Mesenchymal stem cell (in vitro differentiated cells and primary cell): ENCODE results near the gene KLHL22.
A peak's percentile ranks its signal among the peaks of the same experiment; 100 is the strongest.

Experiments used
- DNase-seq: peaks from one replicate; pipeline ENCODE4 v3.0.0-alpha.2; 2013
- H2AFZ ChIP-seq: one replicate; pipeline ENCODE4 v1.6.1; 2013; ENCODE audit warnings: low read depth, mild to moderate bottlenecking, control low read depth, inconsistent platforms, low read length, moderate library complexity
- H2AK5ac ChIP-seq: 2 replicates; pipeline ENCODE4 v1.6.1; 2013; ENCODE audit warnings: low read length, moderate library complexity, mild to moderate bottlenecking, inconsistent platforms; ENCODE audit not compliant: severe bottlenecking
- H2BK120ac ChIP-seq: one replicate; pipeline ENCODE4 v1.6.1; 2013; ENCODE audit warnings: low read depth, mild to moderate bottlenecking, inconsistent platforms, low read length, moderate library complexity
- H2BK12ac ChIP-seq, 2 experiments: one replicate each; pipeline ENCODE4 v1.6.1; 2013; ENCODE audit warnings: inconsistent platforms in 2 of 2, low read length in 2 of 2, mild to moderate bottlenecking in 2 of 2, moderate library complexity in 2 of 2, control low read depth in 1 of 2
- H2BK15ac ChIP-seq: one replicate; pipeline ENCODE4 v1.6.1; 2013; ENCODE audit warnings: mild to moderate bottlenecking, low read depth, inconsistent platforms; ENCODE audit not compliant: poor library complexity, severe bottlenecking
- H2BK5ac ChIP-seq: 2 replicates; pipeline ENCODE4 v1.6.1; 2013; ENCODE audit warnings: low read depth, mild to moderate bottlenecking, low read length, control low read depth, inconsistent platforms; ENCODE audit not compliant: poor library complexity, severe bottlenecking
- H3K14ac ChIP-seq, 2 experiments: one replicate each; pipeline ENCODE4 v1.6.1; 2013; ENCODE audit warnings: inconsistent platforms in 2 of 2, low read length in 2 of 2, control low read depth in 1 of 2, mild to moderate bottlenecking in 1 of 2, moderate library complexity in 1 of 2
- H3K18ac ChIP-seq, 2 experiments: one replicate each; pipeline ENCODE4 v1.6.1; 2013; ENCODE audit warnings: inconsistent platforms in 2 of 2, low read length in 2 of 2, control low read depth in 1 of 2, low read depth in 1 of 2, mild to moderate bottlenecking in 1 of 2
- H3K23ac ChIP-seq, 2 experiments: one replicate each; pipeline ENCODE4 v1.6.1; 2013; ENCODE audit warnings: inconsistent platforms in 2 of 2, low read length in 2 of 2, mild to moderate bottlenecking in 2 of 2, moderate library complexity in 2 of 2, control low read depth in 1 of 2
- H3K27ac ChIP-seq: 2 replicates; pipeline ENCODE4 v1.5.1; 2013; ENCODE audit warnings: mild to moderate bottlenecking, moderate library complexity, low read length, control low read depth, inconsistent platforms; ENCODE audit not compliant: poor library complexity, severe bottlenecking
- H3K27me3 ChIP-seq, 2 experiments: 2 replicates each; pipeline versions ENCODE4 v1.6.1 to v1.7.0; 2013; ENCODE audit warnings: low read length in 2 of 2, mild to moderate bottlenecking in 2 of 2, moderate library complexity in 2 of 2, control low read depth in 1 of 2, inconsistent platforms in 1 of 2; ENCODE audit not compliant: control insufficient read depth in 1 of 2, insufficient read depth in 1 of 2
- H3K36me3 ChIP-seq, 2 experiments: 2 replicates each; pipeline versions ENCODE4 v1.6.1 to v1.7.0; 2013; ENCODE audit warnings: low read length in 2 of 2, control low read depth in 1 of 2, inconsistent platforms in 1 of 2, low read depth in 1 of 2, mild to moderate bottlenecking in 1 of 2; ENCODE audit not compliant: insufficient read depth in 2 of 2, control insufficient read depth in 1 of 2
- H3K4ac ChIP-seq, 2 experiments: one replicate each; pipeline ENCODE4 v1.6.1; 2013; ENCODE audit warnings: inconsistent platforms in 2 of 2, low read length in 2 of 2, mild to moderate bottlenecking in 2 of 2, moderate library complexity in 2 of 2, control low read depth in 1 of 2, low read depth in 1 of 2
- H3K4me1 ChIP-seq: 2 replicates; pipeline ENCODE4 v1.6.1; 2013; ENCODE audit warnings: low read depth, low read length, control low read depth; ENCODE audit not compliant: control insufficient read depth, insufficient read depth
- H3K4me2 ChIP-seq: 2 replicates; pipeline ENCODE4 v1.6.1; 2013; ENCODE audit warnings: low read length, mild to moderate bottlenecking, inconsistent platforms; ENCODE audit not compliant: poor library complexity, severe bottlenecking
- H3K4me3 ChIP-seq, 2 experiments: 2 replicates each; pipeline versions ENCODE4 v1.5.1 to v1.7.0; 2013; ENCODE audit warnings: low read length in 2 of 2, mild to moderate bottlenecking in 2 of 2, control low read depth in 1 of 2, low read depth in 1 of 2; ENCODE audit not compliant: insufficient read depth in 1 of 2
- H3K79me1 ChIP-seq: replicated peaks from 2 replicates; pipeline ENCODE4 v1.6.1; 2013; ENCODE audit warnings: mild to moderate bottlenecking, control low read depth, low read length, inconsistent platforms; ENCODE audit not compliant: poor library complexity, severe bottlenecking
- H3K9ac ChIP-seq: 2 replicates; pipeline ENCODE4 v1.7.0; 2013; ENCODE audit warnings: mild to moderate bottlenecking, low read length, moderate library complexity
- H3K9me3 ChIP-seq: 2 replicates; pipeline ENCODE4 v1.7.0; 2013; ENCODE audit warnings: mild to moderate bottlenecking, low read length; ENCODE audit not compliant: control insufficient read depth
- H4K8ac ChIP-seq: one replicate; pipeline ENCODE4 v1.6.1; 2013; ENCODE audit warnings: inconsistent platforms, mild to moderate bottlenecking, low read length, moderate library complexity
- H4K91ac ChIP-seq: one replicate; pipeline ENCODE4 v1.6.1; 2013; ENCODE audit warnings: mild to moderate bottlenecking, low read length, inconsistent platforms
- WGBS: methylation state at CpG from one replicate; pipeline ENCODE4 v1.1.7; 2013; ENCODE audit warnings: mixed read lengths; 5-methylcytosine and 5-hydroxymethylcytosine counted together

The KLHL22 gene

GRCh38 chr22:20424568-20424931 lies 71.0 kb downstream of the KLHL22 start:
- Histone ChIP-seq H2BK12ac (no peak overlapping the region), H3K4me2 (no peak overlapping the region), H3K79me1 (peaks cover 3% of the 10 kb centered on the region), H3K4me1 (peaks cover 22% of the 10 kb centered on the region), H2AK5ac (no peak overlapping the region), H2BK5ac (no peak overlapping the region), H3K18ac (no peak overlapping the region), H4K8ac (no peak overlapping the region), H3K9ac (no peak overlapping the region), H3K4ac (no peak overlapping the region), H2BK120ac (no peak overlapping the region), H3K14ac (no peak overlapping the region), H3K4me3 (no peak overlapping the region), H3K9me3 (no peaks in the 10 kb centered on the region), H2BK15ac (no peak overlapping the region), H3K23ac (no peak overlapping the region), H3K27ac (no peak overlapping the region), H2AFZ (no peak overlapping the region), H3K36me3 (peaks cover 19 to 54% of the 10 kb centered on the region in 2 experiments), H3K27me3 (no peaks in the 10 kb centered on the region), H4K91ac (no peak overlapping the region)
- 93% methylated on average over 15 of the region's 15 CpGs for WGBS
- no peak for DNase-seq

GRCh38 chr22:20423906-20424551 lies 71.6 kb downstream of the KLHL22 start:
- Histone ChIP-seq H3K4me1 (peaks cover 22% of the 10 kb centered on the region), H3K4me2 (no peak overlapping the region), H2AFZ (no peak overlapping the region), H3K4me3 (no peak overlapping the region), H4K91ac (peak overlapping the region; percentile 16), H2BK120ac (no peak overlapping the region), H2AK5ac (no peak overlapping the region), H3K27me3 (no peaks in the 10 kb centered on the region), H4K8ac (no peak overlapping the region), H2BK15ac (no peak overlapping the region), H2BK5ac (no peak overlapping the region), H3K4ac (no peak overlapping the region), H3K14ac (no peak overlapping the region), H3K18ac (no peak overlapping the region), H3K23ac (no peak overlapping the region), H3K9me3 (no peaks in the 10 kb centered on the region), H3K9ac (no peak overlapping the region), H3K27ac (no peak overlapping the region), H3K79me1 (no peaks in the 10 kb centered on the region), H2BK12ac (no peak overlapping the region), H3K36me3 (peaks cover 19 to 49% of the 10 kb centered on the region in 2 experiments)
- WGBS = 77% methylated on average over 30 of the region's 31 CpGs
- no peak for DNase-seq

- no peak for DNase-seq
- Histone ChIP-seq H2BK5ac (no peak overlapping the region), H3K14ac (no peak overlapping the region), H3K27ac (no peak overlapping the region), H3K36me3 (peaks cover 12 to 43% of the 10 kb centered on the region in 2 experiments), H3K4me1 (peaks cover 25% of the 10 kb centered on the region), H2AFZ (no peak overlapping the region), H3K18ac (no peak overlapping the region), H3K23ac (no peak overlapping the region), H3K27me3 (no peaks in the 10 kb centered on the region), H3K4ac (no peak overlapping the region), H2BK12ac (no peak overlapping the region), H3K79me1 (no peaks in the 10 kb centered on the region), H3K9me3 (no peaks in the 10 kb centered on the region), H4K91ac (peak overlapping the region; percentile 16), H2BK120ac (no peak overlapping the region), H2AK5ac (no peak overlapping the region), H3K4me2 (no peak overlapping the region), H3K4me3 (no peak overlapping the region), H2BK15ac (no peak overlapping the region), H4K8ac (no peak overlapping the region), H3K9ac (peak overlapping the region; percentile 24)
- WGBS = 90% methylated on average over 20 of the region's 20 CpGs
Observed at GRCh38 chr22:20423008-20423905, 72.3 kb downstream of the KLHL22 start.

GRCh38 chr22:20422271-20423007 lies 73.2 kb downstream of the KLHL22 start:
- Histone ChIP-seq H3K4me2 (no peak overlapping the region), H2BK120ac (no peak overlapping the region), H2AFZ (no peak overlapping the region), H3K79me1 (no peaks in the 10 kb centered on the region), H3K9ac (peak overlapping the region; percentile 24), H3K4me3 (no peak overlapping the region), H3K18ac (no peak overlapping the region), H2BK5ac (no peak overlapping the region), H2BK12ac (peak overlapping the region in 1 of 2 experiments; percentile 47), H3K36me3 (peaks cover 12 to 38% of the 10 kb centered on the region in 2 experiments), H3K4ac (no peak overlapping the region), H3K4me1 (peaks cover 26% of the 10 kb centered on the region), H2BK15ac (no peak overlapping the region), H4K8ac (peak overlapping the region; percentile 22), H3K23ac (no peak overlapping the region), H3K14ac (no peak overlapping the region), H4K91ac (no peak overlapping the region), H3K27me3 (no peaks in the 10 kb centered on the region), H3K9me3 (no peaks in the 10 kb centered on the region), H3K27ac (no peak overlapping the region), H2AK5ac (no peak overlapping the region)
- DNase-seq = no peak
- WGBS = 90% methylated on average over 21 of the region's 21 CpGs
